Adipose tissue (tissue), 3 donors: ENCODE results near the gene CLPSL2. TPM values are rescaled to one million over a fixed set of nuclear protein-coding genes. Genes with fewer than 3 reads are reported as not detected.

ENCODE experiments used
- H3K27ac ChIP-seq: one replicate; pipeline ENCODE4 v1.5.1; 2013; ENCODE audit warnings: low read depth, low read length
- WGBS, 3 donors: extraction: QIAGEN DNeasy Blood & Tissue Kit; methylation state at CpG; one replicate each; pipeline ENCODE4 v1.1.7; 2013; 5-methylcytosine and 5-hydroxymethylcytosine counted together
- polyA plus RNA-seq, 3 donors: library from polyadenylated mRNA; stranded (reverse); fragments of 200-250 nt; gene quantifications; one replicate each; pipeline ENCODE4 v1.2.3, GENCODE V29; 2013
- donor health status: healthy with polysubstance abuse.
- donor health status: Bipolar disorder and iron deficiency.
- donor health status: healthy.

Gene CLPSL2
- polyA plus RNA-seq, 3 donors, result 1.3 TPM; not detected in 2

DNA sequence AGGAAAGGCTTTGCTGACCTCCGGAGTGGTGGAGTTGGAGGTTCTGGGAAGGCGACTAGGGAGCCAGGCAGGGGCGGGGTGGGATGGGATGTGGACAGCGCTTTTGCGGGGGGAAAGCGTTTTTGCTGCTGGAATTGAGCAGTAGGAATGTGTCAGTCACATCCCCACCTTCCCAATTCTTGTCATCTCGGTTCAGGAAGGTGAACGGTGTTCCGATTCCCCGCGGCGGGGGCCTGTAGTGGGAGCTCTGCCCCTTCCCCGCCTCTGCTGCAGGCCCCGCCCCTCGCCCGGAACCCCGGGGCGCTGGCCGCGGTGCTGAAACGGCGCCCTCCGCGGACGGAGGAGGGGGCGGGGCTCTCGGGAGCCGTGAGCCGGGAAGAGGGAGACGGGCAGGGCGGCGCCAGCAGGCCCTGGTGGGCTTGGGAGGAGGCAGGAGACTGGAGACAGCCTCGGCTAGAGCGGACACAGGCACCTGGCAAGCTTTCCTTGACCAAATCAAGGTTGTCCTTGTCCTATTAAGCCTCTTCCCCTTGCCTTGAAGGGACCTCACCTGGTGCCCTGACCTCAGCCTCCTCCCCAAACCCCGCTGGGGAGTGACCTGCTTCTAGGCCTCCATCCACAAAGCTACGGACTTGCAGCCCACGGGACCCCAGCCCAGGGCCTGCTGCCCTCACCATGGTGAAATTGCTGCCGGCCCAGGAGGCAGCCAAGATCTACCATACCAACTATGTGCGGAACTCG lies 28.8 kb downstream of the CLPSL2 start, which contains the start of gene LHFPL5:
TSS of gene LHFPL5 (plus strand) at position 357 of the 741 bp plus-strand sequence. CDS start at position 676, 319 bp downstream.
- WGBS, 3 donors, result 12 to 15% (median 14%) methylated on average over 28 to 40 of the region's 40 CpGs
- no peak within 1 kb of the TSS for H3K27ac ChIP-seq

GRCh38 chr6:35808688-35809087 lies 32.3 kb downstream of the CLPSL2 start:
- WGBS, 3 donors, result 57 to 70% (median 63%) methylated on average over 3 of the region's 3 CpGs
- no peak overlapping the region for H3K27ac ChIP-seq

DNA sequence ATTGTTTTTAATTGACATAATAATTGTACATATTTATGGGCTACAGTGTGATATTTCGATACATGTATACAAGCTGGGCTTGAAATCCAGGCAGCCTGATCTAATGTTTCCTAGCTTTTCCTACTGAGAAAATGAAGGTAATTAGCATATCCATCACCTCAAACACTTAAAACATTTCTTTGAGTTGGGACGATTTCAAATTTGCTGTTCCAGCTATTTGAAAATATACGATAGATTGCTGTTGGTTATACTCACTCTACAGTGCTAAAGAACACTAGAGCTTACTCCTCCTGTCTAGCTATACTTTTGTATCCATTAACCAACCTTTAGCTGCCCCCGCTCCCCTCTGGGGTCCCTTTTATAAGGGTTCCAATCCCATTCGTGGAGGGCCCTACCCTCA lies 33.4 kb downstream of the CLPSL2 start:
- WGBS, 3 donors, result 75 to 85% (median 78%) methylated on average over 5 of the region's 5 CpGs
- no peak overlapping the region for H3K27ac ChIP-seq

DNA sequence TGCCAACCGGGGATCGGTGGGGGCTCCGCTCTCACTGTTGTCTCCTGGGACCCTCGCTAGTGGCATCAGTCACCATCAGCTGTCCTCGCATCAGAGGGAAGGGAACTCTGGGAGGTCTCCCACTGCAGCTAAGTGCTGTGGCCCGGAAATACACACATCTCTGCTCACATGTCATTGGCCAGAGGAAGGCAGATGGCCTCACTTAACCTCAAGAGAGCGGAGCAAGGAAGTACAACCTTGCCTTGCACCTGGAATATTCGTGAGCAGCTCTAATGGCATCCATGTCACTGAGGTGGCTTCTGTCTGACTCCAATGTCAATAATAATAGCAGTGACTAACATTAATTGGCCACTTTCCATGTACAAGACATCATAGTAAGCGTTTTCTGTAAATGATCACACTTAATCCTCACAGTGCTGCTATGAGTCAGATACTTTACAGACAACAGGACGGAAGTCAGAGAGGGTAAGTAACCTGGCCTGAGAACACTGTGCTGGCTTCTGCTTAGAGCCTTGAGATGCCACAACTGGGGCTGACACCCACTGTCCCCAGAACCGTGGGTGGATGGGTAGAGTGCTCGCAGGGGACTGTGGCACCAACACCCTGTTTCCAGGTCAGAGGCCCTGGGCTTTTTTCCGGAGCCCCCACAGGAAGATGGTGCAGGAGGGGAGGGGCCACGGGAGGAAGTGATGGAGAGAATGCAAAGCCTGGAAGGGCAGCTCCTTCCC lies 34.7 kb downstream of the CLPSL2 start:
- H3K27ac ChIP-seq, result no peak overlapping the region
- whole genome bisulfite sequencing, 3 donors, result 61 to 73% (median 61%) methylated on average over 14 of the region's 14 CpGs

- H3K27ac ChIP-seq, result no peak overlapping the region
- WGBS, 3 donors, result 64 to 83% (median 74%) methylated on average over 6 of the region's 6 CpGs
Measured at GRCh38 chr6:35811699-35811995, 35.2 kb downstream of the CLPSL2 start.

- H3K27ac ChIP-seq, result no peak overlapping the region
Measured at GRCh38 chr6:35817515-35817914, 41.1 kb downstream of the CLPSL2 start.

- 91 to 98% (median 97%) methylated on average over 2 of the region's 2 CpGs for WGBS, 3 donors
- no peak overlapping the region for H3K27ac ChIP-seq
Measured at GRCh38 chr6:35823601-35824000, 47.2 kb downstream of the CLPSL2 start.

GRCh38 chr6:35824552-35825192 lies 48.3 kb downstream of the CLPSL2 start:
- no peak overlapping the region for H3K27ac ChIP-seq
- 80 to 88% (median 86%) methylated on average over 5 of the region's 5 CpGs for WGBS, 3 donors

Other genes with a start within 250 kb of the CLPSL2 start
- gene FKBP5, start 87.7 kb upstream of the CLPSL2 start, polyA plus RNA-seq, result 100 to 1,000 TPM; 111 to 356 (median 181) TPM
- gene ARMC12, start 39.6 kb upstream of the CLPSL2 start, polyA plus RNA-seq, result under 1 TPM; 0.56 to 0.71 (median 0.58) TPM
- gene CLPSL1, start 4.4 kb downstream of the CLPSL2 start, polyA plus RNA-seq, result not detected
- over 10,000 TPM in 1 of 3 donors, 1 to 10 TPM in 2; 2.3 to 14,955 (median 6.7) TPM for gene CLPS, start 20.7 kb downstream of the CLPSL2 start, polyA plus RNA-seq
- 1 to 10 TPM in 1 of 3 donors, not detected in 2; 1.1 TPM for gene LHFPL5, start 28.8 kb downstream of the CLPSL2 start, polyA plus RNA-seq
- gene SRPK1, start 144.5 kb downstream of the CLPSL2 start, polyA plus RNA-seq, result 10 to 100 TPM in 2 of 3 donors, 1 to 10 TPM in 1; 9.0 to 11.4 (median 11.0) TPM
- under 1 TPM in 2 of 3 donors, not detected in 1; 0.05 to 0.43 TPM for gene SLC26A8, start 248.0 kb downstream of the CLPSL2 start, polyA plus RNA-seq